Measurements from ENCODE around the gene EIF2AK2.

The EIF2AK2 gene

GRCh38 chr2:37171624-37171950 is 14.8 kb upstream of the EIF2AK2 start:
- in situ Hi-C loops (cut with MboI; ENCODE audit: low sequenced_read_pairs, unreplicated experiment): loop anchor here (25.0 kb wide), 1 partner anchor 716 kb away; no protein-coding TSS in a partner anchor
- TF ChIP-seq CTCF (IDR thresholded peaks at IDR 0.05; ENCODE audit: borderline replicate concordance, control extremely low read depth, extremely low read depth, insufficient read depth, missing control alignments): no peak
- no peak for DNase-seq (ENCODE audit: low spot score)

GRCh38 chr2:37168217-37168981 is 11.6 kb upstream of the EIF2AK2 start:
- in situ Hi-C loops (cut with MboI; ENCODE audit: low sequenced_read_pairs, unreplicated experiment): loop anchor here (25.0 kb wide), 1 partner anchor 719 kb away; no protein-coding TSS in a partner anchor
- TF ChIP-seq CTCF (IDR thresholded peaks at IDR 0.05; ENCODE audit: borderline replicate concordance, control extremely low read depth, extremely low read depth, insufficient read depth, missing control alignments): peak; percentile 60
- DNase-seq (ENCODE audit: low spot score): peak; percentile 82

- no peak for DNase-seq (ENCODE audit: low spot score)
- TF ChIP-seq CTCF (IDR thresholded peaks at IDR 0.05; ENCODE audit: borderline replicate concordance, control extremely low read depth, extremely low read depth, insufficient read depth, missing control alignments): no peak
- in situ Hi-C loops (cut with MboI; ENCODE audit: low sequenced_read_pairs, unreplicated experiment): loop anchor here (25.0 kb wide), 1 partner anchor 720 kb away; no protein-coding TSS in a partner anchor
These were observed 10.9 kb upstream of the EIF2AK2 start for GRCh38 chr2:37167636-37168180.

- DNase-seq (ENCODE audit: low spot score): no peak
- in situ Hi-C loops (cut with MboI; ENCODE audit: low sequenced_read_pairs, unreplicated experiment): loop anchor here (25.0 kb wide), 1 partner anchor 723 kb away; no protein-coding TSS in a partner anchor
- no peak for TF ChIP-seq CTCF (IDR thresholded peaks at IDR 0.05; ENCODE audit: borderline replicate concordance, control extremely low read depth, extremely low read depth, insufficient read depth, missing control alignments)
These were observed 8.0 kb upstream of the EIF2AK2 start for GRCh38 chr2:37164757-37165156.

GRCh38 chr2:37156071-37156856 is 516 bp downstream of the EIF2AK2 start:
- DNase-seq (ENCODE audit: low spot score): no peak
- TF ChIP-seq CTCF (IDR thresholded peaks at IDR 0.05; ENCODE audit: borderline replicate concordance, control extremely low read depth, extremely low read depth, insufficient read depth, missing control alignments): no peak
- in situ Hi-C loops (cut with MboI; ENCODE audit: low sequenced_read_pairs, unreplicated experiment): loop anchor here (25.0 kb wide), 1 partner anchor 731 kb away; no protein-coding TSS in a partner anchor

- no peak for DNase-seq (ENCODE audit: low spot score)
- no peak for TF ChIP-seq CTCF (IDR thresholded peaks at IDR 0.05; ENCODE audit: borderline replicate concordance, control extremely low read depth, extremely low read depth, insufficient read depth, missing control alignments)
- in situ Hi-C loops (cut with MboI; ENCODE audit: low sequenced_read_pairs, unreplicated experiment): loop anchor here (25.0 kb wide), 1 partner anchor 733 kb away; no protein-coding TSS in a partner anchor
These were observed 2.0 kb downstream of the EIF2AK2 start for GRCh38 chr2:37154785-37155184.

Data from GM13976 (cell line).